Uterus (tissue), 4 donors: ENCODE data around the gene ATAD5. TPM values are rescaled to one million over a fixed set of nuclear protein-coding genes. Genes with fewer than 3 reads are reported as not detected.
A peak's percentile ranks its signal among the peaks of the same experiment; 100 is the strongest.
"Not testable (repeated sequence)": the region's sequence is repeated elsewhere in the genome, so short reads cannot be mapped to it uniquely, and the experiment has no call there.

ENCODE experiments used
- DNase-seq, 2 donors: peaks; one replicate each; pipeline ENCODE4 v3.0.0-alpha.2; 2019 to 2020
- H3K27ac ChIP-seq, 2 donors: fragments of 200-600 bp; sonication (generic); 1 replicate in 1 of 2; 2 replicates in 1 of 2; pipeline ENCODE4 v1.5.1; 2016 to 2018
- H3K27me3 ChIP-seq, 2 donors: fragments of 200-600 bp; sonication (generic); one replicate each; pipeline ENCODE4 v1.5.1; 2018 to 2019; ENCODE audit warnings: control low read depth in 1 of 2
- H3K36me3 ChIP-seq, 2 donors: fragments of 200-600 bp; sonication (generic); one replicate each; pipeline ENCODE4 v1.5.1; 2019; ENCODE audit warnings: control low read depth in 1 of 2
- H3K4me1 ChIP-seq, 2 donors: fragments of 200-600 bp; sonication (generic); one replicate each; pipeline ENCODE4 v1.5.1; 2018 to 2019; ENCODE audit warnings: control low read depth in 1 of 2
- H3K4me3 ChIP-seq, 2 donors: fragments of 200-600 bp; sonication (generic); 1 replicate in 1 of 2; 2 replicates in 1 of 2; pipeline ENCODE4 v1.5.1; 2018 to 2019; ENCODE audit warnings: mild to moderate bottlenecking in 1 of 2
- H3K9me3 ChIP-seq, 2 donors: fragments of 200-600 bp; sonication (generic); one replicate each; pipeline ENCODE4 v1.5.1; 2019; ENCODE audit warnings: control low read depth in 1 of 2
- POLR2A ChIP-seq, 2 donors: fragments of 450-650 bp; IDR thresholded peaks; one replicate each; pipeline ENCODE4 v1.6.1; 2016; ENCODE audit warnings: antibody characterized with exemption in 2 of 2, mild to moderate bottlenecking in 1 of 2, moderate library complexity in 1 of 2
- intact Hi-C: fragments of 100-400 bp; cut with DNase I; formaldehyde crosslinking; loops from one replicate; pipeline ENCODE4 v1.15.1; 2023; ENCODE audit warnings: low total_unique reads
- total RNA-seq, 4 donors: library from RNA; depleted of rRNA in 3 of 4; stranded (reverse); fragments of >200 nt in 3 of 4; gene quantifications; one replicate each; pipeline versions ENCODE4 v1.1.0 to v1.2.4, GENCODE V29; 2014 to 2023
- TF ChIP-seq, protein P1 (sequence below), 4 experiments: fragments of 200-600 bp in 2 of 4; fragments of 450-650 bp in 2 of 4; sonication (generic) in 2 of 4; IDR thresholded peaks; one replicate each; pipeline ENCODE4 v1.5.1; 2016 to 2019; ENCODE audit warnings: antibody characterized with exemption in 4 of 4, mild to moderate bottlenecking in 2 of 4, moderate library complexity in 1 of 4
- donor health status: DM: yes; HTN: yes; CAD: no.

The ATAD5 gene
- total RNA-seq, 4 donors from 2014 or later, result 1.3 to 8.8 (median 5.2) TPM

DNA sequence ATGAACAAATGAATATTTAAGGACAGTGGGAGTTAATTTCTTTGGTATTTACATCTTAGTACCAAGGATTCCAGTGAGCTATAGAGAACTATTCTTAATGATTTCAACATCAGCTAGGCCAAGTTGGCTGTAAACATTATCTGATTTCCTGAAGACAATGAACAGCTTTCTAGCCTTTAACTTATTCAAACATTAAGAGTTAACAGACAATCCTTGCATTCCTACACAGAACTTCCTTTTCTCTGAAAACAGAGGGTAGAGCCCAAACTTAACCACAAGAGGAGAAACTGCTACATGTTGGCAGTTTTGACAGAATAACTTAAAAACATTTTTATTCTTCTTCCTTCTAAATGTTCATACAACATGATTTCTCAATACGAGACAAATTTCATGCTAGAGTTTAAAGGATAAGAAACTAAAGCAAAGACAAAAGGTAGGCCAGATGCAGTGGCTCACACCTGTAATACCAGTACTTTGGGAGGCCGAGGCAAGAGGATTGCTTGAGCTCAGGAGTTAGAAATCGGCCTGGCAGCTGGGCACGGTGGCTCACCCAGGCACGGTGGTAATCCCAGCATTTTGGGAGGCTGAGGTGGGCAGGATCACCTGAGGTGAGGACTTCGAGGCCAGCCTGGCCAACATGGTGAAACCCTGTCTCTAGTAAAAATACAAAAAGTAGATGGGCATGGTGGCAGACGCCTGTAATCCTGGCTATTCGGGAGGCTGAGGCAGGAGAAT is 11.6 kb upstream of the ATAD5 start:
- H3K27me3 ChIP-seq, result no peaks in the 10 kb centered on the region
- H3K27ac ChIP-seq, result no peak overlapping the region
- H3K9me3 ChIP-seq, result no peaks in the 10 kb centered on the region
- H3K4me1 ChIP-seq, result no peaks in the 10 kb centered on the region
- intact Hi-C loops, result no loop called here
- H3K4me3 ChIP-seq, result no peak overlapping the region
- H3K36me3 ChIP-seq, result no peaks in the 10 kb centered on the region
- no peak for TF ChIP-seq POLR2A (IDR thresholded peaks at IDR 0.05)
- TF ChIP-seq, protein P1, sequence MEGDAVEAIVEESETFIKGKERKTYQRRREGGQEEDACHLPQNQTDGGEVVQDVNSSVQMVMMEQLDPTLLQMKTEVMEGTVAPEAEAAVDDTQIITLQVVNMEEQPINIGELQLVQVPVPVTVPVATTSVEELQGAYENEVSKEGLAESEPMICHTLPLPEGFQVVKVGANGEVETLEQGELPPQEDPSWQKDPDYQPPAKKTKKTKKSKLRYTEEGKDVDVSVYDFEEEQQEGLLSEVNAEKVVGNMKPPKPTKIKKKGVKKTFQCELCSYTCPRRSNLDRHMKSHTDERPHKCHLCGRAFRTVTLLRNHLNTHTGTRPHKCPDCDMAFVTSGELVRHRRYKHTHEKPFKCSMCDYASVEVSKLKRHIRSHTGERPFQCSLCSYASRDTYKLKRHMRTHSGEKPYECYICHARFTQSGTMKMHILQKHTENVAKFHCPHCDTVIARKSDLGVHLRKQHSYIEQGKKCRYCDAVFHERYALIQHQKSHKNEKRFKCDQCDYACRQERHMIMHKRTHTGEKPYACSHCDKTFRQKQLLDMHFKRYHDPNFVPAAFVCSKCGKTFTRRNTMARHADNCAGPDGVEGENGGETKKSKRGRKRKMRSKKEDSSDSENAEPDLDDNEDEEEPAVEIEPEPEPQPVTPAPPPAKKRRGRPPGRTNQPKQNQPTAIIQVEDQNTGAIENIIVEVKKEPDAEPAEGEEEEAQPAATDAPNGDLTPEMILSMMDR (IDR thresholded peaks at IDR 0.05), result no peak
- DNase-seq, result no peak

DNA sequence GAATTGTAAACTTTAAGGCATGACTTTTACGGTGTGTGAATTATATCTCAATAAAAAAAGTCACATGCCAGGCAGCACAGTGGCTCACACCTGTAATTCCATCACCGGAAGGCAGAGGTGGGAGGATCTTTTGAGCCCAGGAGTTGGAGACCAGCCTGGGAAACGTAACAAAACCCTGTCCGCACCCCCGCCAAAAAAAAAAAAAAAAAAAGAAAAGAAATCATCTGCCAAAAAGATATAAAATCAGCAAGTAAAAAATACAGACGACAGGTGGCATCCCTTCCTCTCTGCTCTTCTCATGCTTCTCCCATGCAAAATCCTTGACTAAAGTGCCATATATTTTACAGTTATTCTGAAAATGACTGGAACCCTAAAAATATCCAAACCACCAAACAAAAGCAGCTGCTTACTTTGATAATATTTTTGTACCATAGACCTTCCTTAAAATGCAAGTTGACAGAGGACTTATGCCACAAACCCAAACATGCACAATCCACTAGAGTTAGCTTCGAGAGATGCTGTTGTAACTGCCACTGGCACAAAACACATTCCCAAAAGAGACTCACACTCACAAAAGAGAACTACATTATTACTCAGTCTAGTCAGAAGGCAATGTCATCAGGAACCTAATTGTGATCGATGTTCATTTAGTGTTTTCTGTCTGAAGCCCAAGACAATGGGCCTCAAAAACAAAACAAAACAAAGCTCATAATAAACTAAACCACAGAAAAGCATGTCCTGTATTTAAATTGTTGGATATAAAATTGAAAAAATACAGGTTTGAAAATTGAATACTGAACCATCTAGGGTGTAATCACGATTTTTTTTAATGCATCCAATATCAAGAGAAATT is 9.7 kb upstream of the ATAD5 start:
- TF ChIP-seq, protein P1 (IDR thresholded peaks at IDR 0.05), result no peak
- no peak for TF ChIP-seq POLR2A (IDR thresholded peaks at IDR 0.05)
- intact Hi-C loops, result no loop called here
- Histone ChIP-seq H3K27me3 (no peaks in the 10 kb centered on the region), H3K27ac (no peak overlapping the region), H3K36me3 (no peaks in the 10 kb centered on the region), H3K4me1 (no peaks in the 10 kb centered on the region), H3K9me3 (no peaks in the 10 kb centered on the region), H3K4me3 (no peak overlapping the region)
- DNase-seq, result no peak

DNA sequence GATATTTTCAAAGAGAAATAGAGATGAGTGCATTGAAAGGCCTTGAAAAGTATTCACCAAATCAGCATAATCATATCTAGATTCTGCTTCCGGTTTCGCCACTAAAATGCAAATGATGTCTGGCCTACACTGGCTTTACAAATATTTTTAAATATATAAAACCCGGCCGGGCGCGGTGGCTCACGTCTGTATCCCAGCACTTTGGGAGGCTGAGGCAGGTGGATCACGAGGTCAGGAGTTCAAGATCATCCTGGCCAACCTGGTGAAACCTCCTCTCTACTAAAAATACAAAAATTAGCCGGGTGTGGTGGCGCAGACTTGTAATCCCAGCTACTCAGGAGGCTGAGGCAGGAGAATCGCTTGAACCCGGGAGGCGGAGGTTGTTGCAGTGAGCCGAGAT is 8.8 kb upstream of the ATAD5 start:
- H3K27me3 ChIP-seq, DNase-seq, H3K9me3 ChIP-seq, intact Hi-C loops, H3K4me3 ChIP-seq, H3K4me1 ChIP-seq, H3K36me3 ChIP-seq, H3K27ac ChIP-seq: not testable (repeated sequence)

DNA sequence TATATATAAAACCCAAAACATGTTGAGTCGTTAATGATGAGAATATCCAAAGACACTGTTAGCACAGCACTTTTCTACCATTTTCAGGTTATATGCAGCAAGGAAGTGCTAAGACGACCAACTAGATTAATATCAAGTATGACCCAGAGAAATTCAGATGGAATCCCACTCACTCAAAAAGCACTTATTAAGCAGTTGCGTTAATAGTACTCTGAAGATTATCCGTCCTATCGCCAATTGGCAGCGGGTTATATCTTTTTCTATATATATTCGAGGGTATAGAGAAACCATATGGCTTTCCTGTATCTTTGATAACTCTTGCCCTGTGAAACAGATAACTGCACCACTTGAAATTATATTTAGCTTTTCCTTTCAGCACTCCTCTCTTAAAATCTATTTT is 8.3 kb upstream of the ATAD5 start:
- Histone ChIP-seq H3K36me3 (no peaks in the 10 kb centered on the region), H3K27me3 (no peaks in the 10 kb centered on the region), H3K27ac (peak overlapping the region; percentile 83 to 86), H3K4me1 (no peaks in the 10 kb centered on the region), H3K9me3 (no peaks in the 10 kb centered on the region), H3K4me3 (peak overlapping the region; percentile 92 to 97)
- no peak for TF ChIP-seq POLR2A (IDR thresholded peaks at IDR 0.05)
- TF ChIP-seq, protein P1 (IDR thresholded peaks at IDR 0.05), result no peak
- intact Hi-C loops, result no loop called here
- no peak for DNase-seq

DNA sequence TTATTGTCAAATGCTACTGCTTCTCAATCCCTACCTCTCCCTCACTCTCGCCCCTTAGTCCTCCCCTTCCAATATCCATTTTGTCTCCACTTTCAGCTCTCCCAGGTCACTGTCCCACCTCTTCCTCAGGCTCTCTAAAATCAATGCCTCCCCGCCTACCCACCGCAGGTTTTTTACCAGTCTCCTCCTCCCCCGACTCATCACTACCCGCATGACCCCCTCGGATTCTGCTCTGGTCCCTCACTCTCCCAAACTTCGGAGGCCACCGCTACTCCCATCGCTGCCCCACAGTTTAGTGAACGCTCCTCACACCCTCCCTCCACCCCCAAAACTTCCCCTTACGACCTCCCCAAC is 7.8 kb upstream of the ATAD5 start:
- H3K27ac ChIP-seq, result peak overlapping the region; percentile 83 to 86
- no peak for TF ChIP-seq POLR2A (IDR thresholded peaks at IDR 0.05)
- TF ChIP-seq, protein P1 (IDR thresholded peaks at IDR 0.05), result no peak
- H3K4me1 ChIP-seq, result no peaks in the 10 kb centered on the region
- peak overlapping the region; percentile 92 to 97 for H3K4me3 ChIP-seq
- no peaks in the 10 kb centered on the region for H3K36me3 ChIP-seq
- H3K27me3 ChIP-seq, result no peaks in the 10 kb centered on the region
- peak in 1 of 2 donors; percentile 28 for DNase-seq
- intact Hi-C loops, result no loop called here
- H3K9me3 ChIP-seq, result no peaks in the 10 kb centered on the region
